IPS-11a (cell line): ENCODE measurements around the gene HGFAC.
"Not testable (repeated sequence)": the region's sequence is repeated elsewhere in the genome, so short reads cannot be mapped to it uniquely, and the experiment has no call there.

Source experiments
- H3K4me3 ChIP-seq: one replicate; pipeline ENCODE4 v1.5.1; 2013; ENCODE audit warnings: low read depth, low read length, control low read depth

HGFAC gene

GRCh38 chr4:3459156-3459555 is 17.4 kb downstream of the HGFAC start:
- H3K4me3 ChIP-seq = not testable (repeated sequence)

- H3K4me3 ChIP-seq = no peak overlapping the region
These were observed 19.2 kb downstream of the HGFAC start for GRCh38 chr4:3460926-3461325.

- no peak overlapping the region for H3K4me3 ChIP-seq
These were observed 19.9 kb downstream of the HGFAC start for GRCh38 chr4:3461515-3462291.

- no peak overlapping the region for H3K4me3 ChIP-seq
These were observed 20.6 kb downstream of the HGFAC start for GRCh38 chr4:3462321-3462789.

- no peak within 1 kb of the TSS for H3K4me3 ChIP-seq
These were observed 21.1 kb downstream of the HGFAC start, which contains the start of gene DOK7 for GRCh38 chr4:3462790-3463415. TSS of gene DOK7 (plus strand) at chr4:3463306. CDS start at chr4:3463376, 70 bp downstream.

GRCh38 chr4:3463556-3464348 is 22.0 kb downstream of the HGFAC start:
- H3K4me3 ChIP-seq = no peak overlapping the region

- H3K4me3 ChIP-seq = no peak overlapping the region
These were observed 22.7 kb downstream of the HGFAC start for GRCh38 chr4:3464349-3464905.

- H3K4me3 ChIP-seq = no peak overlapping the region
These were observed 23.3 kb downstream of the HGFAC start for GRCh38 chr4:3464911-3465697.

GRCh38 chr4:3465698-3466671 is 24.2 kb downstream of the HGFAC start:
- no peak overlapping the region for H3K4me3 ChIP-seq

- no peak overlapping the region for H3K4me3 ChIP-seq
These were observed 25.2 kb downstream of the HGFAC start for GRCh38 chr4:3466691-3467600.

- H3K4me3 ChIP-seq = no peak overlapping the region
These were observed 25.8 kb downstream of the HGFAC start for GRCh38 chr4:3467601-3468031.

- no peak overlapping the region for H3K4me3 ChIP-seq
These were observed 26.4 kb downstream of the HGFAC start for GRCh38 chr4:3468154-3468553.

GRCh38 chr4:3468804-3469203 is 27.0 kb downstream of the HGFAC start:
- no peak overlapping the region for H3K4me3 ChIP-seq

GRCh38 chr4:3469386-3470243 is 27.8 kb downstream of the HGFAC start:
- H3K4me3 ChIP-seq = no peak overlapping the region

GRCh38 chr4:3470244-3471097 is 28.7 kb downstream of the HGFAC start:
- no peak overlapping the region for H3K4me3 ChIP-seq

GRCh38 chr4:3471098-3471760 is 29.5 kb downstream of the HGFAC start:
- no peak overlapping the region for H3K4me3 ChIP-seq
